GM19395 (cell line): ENCODE results near the gene CDC123.
"Not testable (repeated sequence)": the region's sequence is repeated elsewhere in the genome, so short reads cannot be mapped to it uniquely, and the experiment has no call there.

ENCODE experiments used
- ATAC-seq: cut with Tn5 transposase; IDR thresholded peaks from one replicate; pipeline ENCODE4 v1.9.1; 2021; ENCODE audit warnings: mild to moderate bottlenecking, moderate library complexity; ENCODE audit not compliant: unreplicated experiment

Gene CDC123

GRCh38 chr10:12228851-12229250, 32.9 kb downstream of the CDC123 start:
- ATAC-seq, result no peak

- not testable (repeated sequence) for ATAC-seq
Measured at GRCh38 chr10:12234687-12235086, 38.7 kb downstream of the CDC123 start.

- ATAC-seq, result no peak
Measured at GRCh38 chr10:12235116-12235694, 39.2 kb downstream of the CDC123 start.

DNA sequence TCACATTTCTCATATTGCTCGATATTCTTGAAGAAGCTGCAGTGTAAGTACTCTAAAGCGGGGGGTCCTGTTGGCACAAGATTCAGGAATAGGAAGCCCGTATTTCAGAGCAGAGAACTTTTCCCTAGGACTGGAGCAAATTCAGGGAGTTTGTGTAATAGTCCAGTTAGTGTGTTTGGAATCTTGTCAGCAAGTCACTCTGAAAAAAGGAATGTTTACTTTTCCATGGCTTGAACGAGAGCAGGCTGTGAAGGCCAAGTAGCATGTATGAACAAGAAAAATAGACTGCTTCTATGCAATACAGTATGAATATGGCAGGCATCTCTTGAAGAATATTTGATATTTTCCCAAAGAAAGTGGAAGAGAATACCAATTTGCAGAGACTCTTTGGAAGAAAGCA, 39.8 kb downstream of the CDC123 start:
- ATAC-seq, result no peak

- ATAC-seq, result no peak
Measured at GRCh38 chr10:12237265-12238220, 41.6 kb downstream of the CDC123 start.

- ATAC-seq, result no peak
Measured at GRCh38 chr10:12238821-12239220, 42.8 kb downstream of the CDC123 start.

DNA sequence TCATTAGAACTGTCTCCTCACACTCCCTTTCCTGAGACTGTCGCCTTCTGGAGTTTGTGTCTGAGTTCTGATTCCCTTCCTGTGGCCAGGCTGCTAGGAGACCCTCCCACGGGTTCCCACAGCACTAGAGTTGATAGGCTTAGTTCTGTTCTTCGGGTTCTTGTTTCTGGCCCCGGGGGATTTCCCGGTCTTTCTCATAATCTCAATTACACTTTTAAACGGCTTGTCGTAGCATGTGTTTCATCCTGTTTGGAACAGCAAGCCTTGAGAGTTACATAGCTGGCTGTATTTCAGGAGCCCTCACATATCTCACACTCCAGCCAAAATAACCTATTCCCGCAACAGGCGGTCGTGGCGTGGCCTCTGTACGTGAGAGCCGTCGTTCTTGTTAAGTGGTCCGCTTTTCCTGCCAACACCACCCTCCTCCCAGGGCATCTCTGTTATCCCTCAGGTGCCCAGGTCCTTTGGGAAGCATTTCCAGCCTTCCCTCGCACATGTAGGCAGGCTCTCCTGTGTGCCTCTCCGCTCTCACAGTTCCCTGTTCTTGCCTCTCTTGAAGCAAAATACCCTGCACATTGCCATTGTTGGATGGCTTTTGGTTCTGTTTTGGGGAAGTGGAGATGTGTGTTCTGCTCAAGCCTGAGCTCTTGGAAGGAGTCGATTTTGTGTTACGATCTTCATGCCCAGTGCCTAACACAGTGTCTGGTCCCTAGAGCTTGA, 46.0 kb downstream of the CDC123 start:
- ATAC-seq, result peak; percentile 53

DNA sequence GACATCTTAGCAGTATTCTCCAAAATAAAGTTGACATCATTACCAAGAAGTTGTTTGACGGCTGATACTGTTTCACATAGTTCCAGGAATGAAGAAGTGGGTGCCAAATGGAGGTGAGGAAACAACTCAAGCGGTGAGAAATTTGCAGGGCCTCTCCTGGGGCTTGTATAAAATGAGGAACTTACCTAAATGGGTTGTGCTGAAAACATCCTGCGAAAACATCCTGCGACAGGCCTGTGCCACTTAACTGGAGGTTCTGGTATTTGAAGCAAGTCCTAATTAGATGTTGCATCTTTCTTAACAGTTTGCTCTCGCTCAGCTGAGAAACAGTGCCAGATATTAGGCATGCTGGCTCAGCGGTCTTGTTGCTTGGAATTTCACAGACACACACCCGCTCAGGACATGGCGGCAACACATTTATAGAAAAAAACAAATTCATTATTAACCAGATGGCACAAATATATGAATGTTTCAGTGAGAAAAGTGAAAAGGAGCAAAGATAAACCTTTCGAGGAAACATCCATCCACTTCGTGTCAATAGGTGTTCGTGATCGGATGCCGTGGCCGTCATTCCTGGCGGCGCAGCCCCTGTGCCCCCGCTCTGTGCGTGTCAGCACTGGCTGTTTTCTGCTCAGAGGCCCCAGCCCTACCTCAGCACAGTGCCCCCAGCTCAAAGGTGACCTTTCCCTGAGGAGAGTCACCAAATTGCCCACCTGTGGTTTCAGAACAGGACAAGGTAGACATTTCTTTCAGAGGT, 48.1 kb downstream of the CDC123 start:
- ATAC-seq, result no peak

- no peak for ATAC-seq
Measured at GRCh38 chr10:12250181-12250580, 54.2 kb downstream of the CDC123 start.

DNA sequence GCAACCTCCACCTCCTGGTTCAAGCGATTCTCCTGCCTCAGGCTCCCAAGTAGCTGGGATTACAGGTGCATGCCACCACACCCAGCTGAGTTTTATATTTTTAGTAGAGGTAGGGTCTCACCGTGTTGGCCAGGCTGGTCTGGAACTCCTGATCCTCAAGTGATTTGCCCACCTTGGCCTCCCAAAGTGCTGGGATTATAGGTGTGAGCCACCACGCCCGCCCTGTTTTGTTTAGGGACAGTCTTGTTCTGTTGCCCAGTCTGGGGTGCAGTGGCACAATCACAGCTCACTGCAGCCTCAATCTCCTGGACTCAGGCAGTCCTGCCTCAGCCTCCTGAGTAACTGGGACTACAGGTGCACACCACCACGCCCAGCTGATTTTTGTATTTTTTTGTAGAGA, 54.7 kb downstream of the CDC123 start:
- ATAC-seq, result not testable (repeated sequence)

DNA sequence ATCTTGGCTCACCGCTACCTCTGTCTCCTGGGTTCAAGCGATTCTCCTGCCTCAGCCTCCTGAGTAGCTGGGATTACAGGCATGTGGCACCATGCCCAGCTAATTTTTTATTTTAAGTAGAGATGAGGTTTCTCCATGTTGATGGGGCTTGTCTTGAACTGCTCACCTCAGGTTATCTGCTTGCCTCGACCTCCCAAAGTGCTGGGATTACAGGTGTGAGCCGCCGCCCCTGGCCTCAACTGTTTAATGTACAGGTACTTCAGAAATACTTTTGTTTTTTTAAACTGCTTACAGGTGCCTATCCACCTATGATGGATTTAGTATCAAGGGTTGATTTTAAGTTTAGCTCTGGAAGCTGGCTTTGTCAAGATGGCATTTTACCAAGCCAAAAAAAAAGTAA, 55.6 kb downstream of the CDC123 start:
- no peak for ATAC-seq

DNA sequence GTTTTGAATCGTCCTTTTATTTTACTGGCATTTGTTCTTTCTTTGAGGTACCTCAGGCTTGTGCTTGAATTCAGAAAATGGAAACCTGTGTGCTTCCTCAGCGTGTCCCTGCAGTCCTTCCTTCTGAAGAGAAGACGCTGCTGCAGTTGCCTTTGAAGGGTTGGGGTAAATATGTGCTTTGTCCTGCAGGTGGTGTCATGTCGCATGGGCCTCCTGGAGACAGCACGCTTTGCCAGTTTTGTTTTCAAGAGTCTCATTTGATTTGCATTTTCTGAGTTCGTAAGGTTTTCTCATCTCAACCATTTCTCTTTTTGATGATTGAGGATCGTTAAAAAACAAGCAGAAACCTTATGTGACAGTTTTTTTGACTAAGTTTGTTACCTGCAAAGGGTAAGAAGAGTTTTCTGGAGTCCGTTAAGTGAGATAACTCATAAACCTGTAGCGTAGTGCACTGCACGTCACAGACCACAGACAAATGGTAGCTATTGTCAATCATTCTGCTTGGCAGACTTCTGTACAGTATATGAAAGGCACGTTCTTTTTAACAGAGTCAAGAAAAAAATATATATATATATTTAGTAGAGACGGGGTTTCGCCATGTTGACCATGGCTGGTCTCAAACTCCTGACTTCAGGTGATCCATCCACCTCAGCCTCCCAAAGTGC, 57.0 kb downstream of the CDC123 start:
- peak; percentile 76 for ATAC-seq

DNA sequence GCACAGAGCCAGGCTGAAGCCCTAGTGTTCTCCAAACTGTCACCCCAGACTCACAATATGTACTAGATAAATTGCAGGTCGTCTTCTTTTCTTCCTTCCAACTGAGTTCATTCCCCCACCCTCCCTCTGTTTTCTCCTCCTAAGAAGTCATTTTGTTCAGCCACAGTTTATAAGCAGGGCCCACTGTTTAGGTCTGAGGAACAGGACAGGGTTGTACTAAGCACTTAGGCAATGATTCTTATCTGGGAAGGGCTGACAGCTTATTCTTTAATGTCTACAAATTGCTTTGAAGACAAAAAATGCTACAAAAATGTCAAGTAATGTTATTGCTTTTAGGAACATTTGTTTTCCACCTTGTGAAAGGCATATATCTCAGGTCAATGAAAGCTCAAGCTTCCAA, 59.1 kb downstream of the CDC123 start:
- no peak for ATAC-seq

- no peak for ATAC-seq
Measured at GRCh38 chr10:12259988-12260387, 64.0 kb downstream of the CDC123 start.

- no peak for ATAC-seq
Measured at GRCh38 chr10:12262278-12262981, 66.4 kb downstream of the CDC123 start.

DNA sequence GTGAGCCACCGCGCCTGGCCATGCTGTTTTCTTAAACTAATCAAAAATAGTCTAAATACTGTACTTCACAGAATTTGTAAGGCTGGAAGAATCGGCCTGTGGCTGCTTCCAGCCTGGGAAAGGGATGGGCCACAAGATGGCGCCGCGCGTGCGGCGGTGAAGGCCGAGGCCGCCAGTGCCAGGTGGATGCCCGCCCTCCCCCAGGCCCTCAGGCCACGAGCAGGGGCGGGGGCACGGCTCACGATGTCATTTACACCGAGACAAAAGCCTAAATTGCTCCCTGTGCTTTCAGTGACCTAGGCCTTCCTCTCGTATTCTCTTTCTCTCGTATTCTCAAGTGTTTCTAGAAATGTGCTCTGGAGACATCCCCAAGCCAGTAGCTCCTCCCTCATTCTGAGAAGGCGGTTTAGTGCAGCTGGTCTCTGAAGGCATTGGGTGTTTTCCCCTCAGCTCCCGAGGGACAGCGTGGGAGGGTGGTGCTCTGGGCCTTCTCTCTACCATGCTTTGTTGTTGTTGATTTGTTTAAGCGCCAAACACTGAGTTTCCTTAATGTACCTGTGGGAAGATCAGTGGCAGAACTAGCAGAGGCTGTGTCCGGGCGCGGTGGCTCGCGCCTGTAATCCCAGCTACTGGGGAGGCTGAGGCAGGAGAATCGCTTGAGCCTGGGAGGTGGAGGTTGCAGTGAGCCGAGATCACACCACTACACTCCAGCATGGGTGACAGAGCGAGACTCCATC, 68.4 kb downstream of the CDC123 start:
- peak; percentile 93 for ATAC-seq

DNA sequence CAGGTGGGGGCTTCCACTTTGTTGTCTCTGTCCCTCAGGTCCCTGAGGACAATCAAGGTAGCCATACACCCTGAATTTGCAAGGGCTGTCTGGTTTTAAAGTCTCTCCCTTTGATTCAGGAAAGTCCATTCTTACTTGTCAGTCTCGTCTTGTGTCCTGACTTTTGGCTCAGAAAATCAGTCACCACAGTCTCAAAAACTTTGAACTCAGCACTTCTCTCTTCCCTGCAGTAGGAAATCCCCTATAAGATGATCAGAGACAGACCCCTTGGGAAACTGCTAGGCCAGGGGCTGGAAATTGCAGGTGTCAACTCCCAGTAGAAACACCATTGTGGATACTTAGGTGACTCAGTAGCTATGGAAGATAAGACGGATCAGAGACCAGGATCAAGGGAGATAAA, 73.1 kb downstream of the CDC123 start:
- no peak for ATAC-seq

DNA sequence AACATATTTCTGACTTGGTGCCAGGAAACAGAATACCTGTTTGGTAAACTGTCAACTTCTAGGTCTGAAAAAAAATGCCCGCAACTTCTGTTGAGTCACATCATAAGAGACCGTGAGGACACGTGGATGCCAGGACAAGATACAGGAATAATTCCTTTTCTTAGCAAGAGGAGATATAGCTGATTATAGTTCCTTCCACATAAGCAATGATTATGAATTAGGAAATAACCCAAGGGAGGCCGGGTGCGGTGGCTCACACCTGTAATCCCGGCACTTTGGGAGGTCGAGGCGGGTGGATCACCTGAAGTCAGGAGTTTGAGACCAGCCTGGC, 75.2 kb downstream of the CDC123 start:
- no peak for ATAC-seq

DNA sequence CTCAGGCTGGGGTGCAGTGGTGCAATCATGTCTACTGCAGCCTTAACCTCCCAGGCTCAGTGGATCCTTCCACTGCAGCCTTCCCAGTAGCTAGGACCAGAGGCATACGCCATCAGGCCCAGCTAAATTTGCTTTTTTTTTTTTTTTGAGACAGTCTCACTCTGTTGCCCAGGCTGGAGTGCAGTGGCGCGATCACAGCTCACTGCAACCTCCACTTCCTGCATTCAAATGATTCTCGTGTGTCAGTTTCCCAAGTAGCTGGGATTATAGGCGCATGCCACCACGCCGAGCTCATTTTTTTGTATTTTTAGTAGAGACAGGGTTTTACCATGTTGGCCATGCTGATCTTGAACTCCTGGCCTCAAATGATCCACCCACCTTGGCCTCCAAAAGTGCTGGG, 81.9 kb downstream of the CDC123 start:
- ATAC-seq, result not testable (repeated sequence)
